ENCODE data around the gene WNT3. TPM values are rescaled to one million over a fixed set of nuclear protein-coding genes. Genes with fewer than 3 reads are reported as not detected.

The WNT3 gene
- total and polyA plus RNA-seq, 4 experiments from 2014 or later = not detected

- CTCF ChIA-PET (ENCODE audit: partially characterized antibody) = no interaction called here
- H3K9me3 ChIP-seq (ENCODE audit: control insufficient read depth in 1 of 2, low read length in 2 of 2) = no peaks in the 10 kb centered on the region
- no peak for DNase-seq
- H3K36me3 ChIP-seq (ENCODE audit: insufficient read depth, low read length) = no peaks in the 10 kb centered on the region
- Mint-ChIP-seq H3K27me3 (peaks cover 9 to 10% of the 10 kb centered on the region in 2 donors), H3K27ac (no peak overlapping the region), H3K36me3 (no peaks in the 10 kb centered on the region), H3K4me3 (no peak overlapping the region), H3K9me3 (peaks cover 0 to 7% (median 0%) of the 10 kb centered on the region in 8 donors), H3K4me1 (no peaks in the 10 kb centered on the region)
- intact Hi-C loops (cut with micrococcal nuclease) = no loop called here
- H3K4me1 ChIP-seq (ENCODE audit: insufficient read depth, low read length) = no peaks in the 10 kb centered on the region
- H3K27me3 ChIP-seq (ENCODE audit: insufficient read depth, low read length) = no peaks in the 10 kb centered on the region
- no peak overlapping the region for H3K27ac ChIP-seq (ENCODE audit: low read depth, low read length)
- POLR2A ChIA-PET (ENCODE audit: partially characterized antibody) = no interaction called here
- no peak overlapping the region for H3K4me3 ChIP-seq (ENCODE audit: low read length in 2 of 2)
Measured at GRCh38 chr17:46785696-46786095, 32.8 kb downstream of the WNT3 start.

- no peaks in the 10 kb centered on the region for H3K9me3 ChIP-seq (ENCODE audit: control insufficient read depth in 1 of 2, low read length in 2 of 2)
- no peaks in the 10 kb centered on the region for H3K36me3 ChIP-seq (ENCODE audit: insufficient read depth, low read length)
- H3K27ac ChIP-seq (ENCODE audit: low read depth, low read length) = no peak overlapping the region
- ChIA-PET CTCF (ENCODE audit: partially characterized antibody) (no interaction called here), POLR2A (ENCODE audit: partially characterized antibody) (no interaction called here)
- intact Hi-C loops (cut with micrococcal nuclease) = no loop called here
- H3K4me1 Mint-ChIP-seq = no peaks in the 10 kb centered on the region
- H3K4me3 ChIP-seq (ENCODE audit: low read length in 2 of 2) = no peak overlapping the region
- no peak for DNase-seq
- peaks cover 4 to 7% of the 10 kb centered on the region in 2 donors for H3K27me3 Mint-ChIP-seq
- H3K27me3 ChIP-seq (ENCODE audit: insufficient read depth, low read length) = no peaks in the 10 kb centered on the region
- no peak overlapping the region for H3K27ac Mint-ChIP-seq
- H3K36me3 Mint-ChIP-seq = no peaks in the 10 kb centered on the region
- no peaks in the 10 kb centered on the region for H3K4me1 ChIP-seq (ENCODE audit: insufficient read depth, low read length)
- H3K4me3 Mint-ChIP-seq = no peak overlapping the region
- no peaks in the 10 kb centered on the region for H3K9me3 Mint-ChIP-seq
Measured at GRCh38 chr17:46783031-46783593, 35.4 kb downstream of the WNT3 start.

GRCh38 chr17:46782250-46782953, 36.1 kb downstream of the WNT3 start:
- no peaks in the 10 kb centered on the region for H3K36me3 ChIP-seq (ENCODE audit: insufficient read depth, low read length)
- no peaks in the 10 kb centered on the region for H3K27me3 ChIP-seq (ENCODE audit: insufficient read depth, low read length)
- no peak for DNase-seq
- Mint-ChIP-seq H3K36me3 (no peaks in the 10 kb centered on the region), H3K4me3 (no peak overlapping the region), H3K9me3 (no peaks in the 10 kb centered on the region), H3K27ac (no peak overlapping the region), H3K27me3 (peaks cover 6 to 8% of the 10 kb centered on the region in 2 donors), H3K4me1 (no peaks in the 10 kb centered on the region)
- no peak overlapping the region for H3K27ac ChIP-seq (ENCODE audit: low read depth, low read length)
- ChIA-PET CTCF (ENCODE audit: partially characterized antibody) (no interaction called here), POLR2A (ENCODE audit: partially characterized antibody) (no interaction called here)
- no peaks in the 10 kb centered on the region for H3K4me1 ChIP-seq (ENCODE audit: insufficient read depth, low read length)
- H3K9me3 ChIP-seq (ENCODE audit: control insufficient read depth in 1 of 2, low read length in 2 of 2) = no peaks in the 10 kb centered on the region
- no peak overlapping the region for H3K4me3 ChIP-seq (ENCODE audit: low read length in 2 of 2)
- intact Hi-C loops (cut with micrococcal nuclease) = no loop called here

- no peak for DNase-seq
- intact Hi-C loops (cut with micrococcal nuclease) = no loop called here
- POLR2A ChIA-PET (ENCODE audit: partially characterized antibody) = no interaction called here
Measured at GRCh38 chr17:46780003-46780373, 38.5 kb downstream of the WNT3 start.

GRCh38 chr17:46777943-46778915, 40.3 kb downstream of the WNT3 start:
- no peak overlapping the region for H3K27ac ChIP-seq (ENCODE audit: low read depth, low read length)
- no peaks in the 10 kb centered on the region for H3K36me3 Mint-ChIP-seq
- no peaks in the 10 kb centered on the region for H3K4me1 Mint-ChIP-seq
- no peaks in the 10 kb centered on the region for H3K9me3 Mint-ChIP-seq
- H3K4me3 Mint-ChIP-seq = no peak overlapping the region
- no peak for DNase-seq
- no peaks in the 10 kb centered on the region for H3K4me1 ChIP-seq (ENCODE audit: insufficient read depth, low read length)
- H3K27me3 Mint-ChIP-seq = peaks cover 9 to 22% of the 10 kb centered on the region in 2 donors
- CTCF ChIA-PET (ENCODE audit: partially characterized antibody) = no interaction called here
- H3K36me3 ChIP-seq (ENCODE audit: insufficient read depth, low read length) = no peaks in the 10 kb centered on the region
- POLR2A ChIA-PET (ENCODE audit: partially characterized antibody) = no interaction called here
- H3K27ac Mint-ChIP-seq = no peak overlapping the region
- intact Hi-C loops (cut with micrococcal nuclease) = no loop called here
- H3K9me3 ChIP-seq (ENCODE audit: control insufficient read depth in 1 of 2, low read length in 2 of 2) = no peaks in the 10 kb centered on the region
- peaks cover 8% of the 10 kb centered on the region for H3K27me3 ChIP-seq (ENCODE audit: insufficient read depth, low read length)
- H3K4me3 ChIP-seq (ENCODE audit: low read length in 2 of 2) = no peak overlapping the region

More at GRCh38 chr17:46780003-46780373, 38.5 kb downstream of the WNT3 start:
- no peak overlapping the region for H3K27ac ChIP-seq (ENCODE audit: low read depth, low read length)
- Mint-ChIP-seq H3K27ac (no peak overlapping the region), H3K27me3 (peaks cover 8 to 18% of the 10 kb centered on the region in 2 donors), H3K4me3 (no peak overlapping the region), H3K36me3 (no peaks in the 10 kb centered on the region), H3K9me3 (no peaks in the 10 kb centered on the region), H3K4me1 (no peaks in the 10 kb centered on the region)
- no peak overlapping the region for H3K4me3 ChIP-seq (ENCODE audit: low read length in 2 of 2)
- no peaks in the 10 kb centered on the region for H3K4me1 ChIP-seq (ENCODE audit: insufficient read depth, low read length)
- H3K36me3 ChIP-seq (ENCODE audit: insufficient read depth, low read length) = no peaks in the 10 kb centered on the region
- peaks cover 3% of the 10 kb centered on the region for H3K27me3 ChIP-seq (ENCODE audit: insufficient read depth, low read length)
- CTCF ChIA-PET (ENCODE audit: partially characterized antibody) = no interaction called here
- H3K9me3 ChIP-seq (ENCODE audit: control insufficient read depth in 1 of 2, low read length in 2 of 2) = no peaks in the 10 kb centered on the region

- Histone ChIP-seq H3K36me3 (ENCODE audit: insufficient read depth, low read length) (no peaks in the 10 kb centered on the region), H3K4me1 (ENCODE audit: insufficient read depth, low read length) (peaks cover 10% of the 10 kb centered on the region), H3K9me3 (ENCODE audit: control insufficient read depth in 1 of 2, low read length in 2 of 2) (no peaks in the 10 kb centered on the region), H3K27ac (ENCODE audit: low read depth, low read length) (no peak overlapping the region), H3K27me3 (ENCODE audit: insufficient read depth, low read length) (peaks cover 20% of the 10 kb centered on the region), H3K4me3 (ENCODE audit: low read length in 2 of 2) (no peak overlapping the region)
- ChIA-PET POLR2A (ENCODE audit: partially characterized antibody) (no interaction called here), CTCF (ENCODE audit: partially characterized antibody) (no interaction called here)
- Mint-ChIP-seq H3K27me3 (peaks cover 14 to 33% of the 10 kb centered on the region in 2 donors), H3K36me3 (no peaks in the 10 kb centered on the region), H3K4me3 (no peak overlapping the region), H3K27ac (no peak overlapping the region), H3K4me1 (peaks cover 2 to 12% (median 6%) of the 10 kb centered on the region in 4 donors), H3K9me3 (no peaks in the 10 kb centered on the region)
- intact Hi-C loops (cut with micrococcal nuclease) = no loop called here
- no peak for DNase-seq
Measured at GRCh38 chr17:46776298-46777005, 42.0 kb downstream of the WNT3 start.

Measured in CD4-positive, alpha-beta memory T cell (primary cell).